Stimulated activated naive B cell treated with anti-CD40 and anti-IgM and Interleukin-4, amounts not matched to agents 10 μg/mL and 1 μg/mL and 100 μg/mL, for 72 hours (primary cell): Measurements from ENCODE around the gene NCS1.

Source experiments
- ATAC-seq, 2 donors: fragments of 150-1000 bp; cut with Tn5 transposase; replicated peaks; 2 replicates each; pipeline ENCODE4 v1.10.0; 2021; ENCODE audit warnings: moderate library complexity in 1 of 2
- DNase-seq: peaks from one replicate; pipeline ENCODE4 v3.0.0; 2021
- H3K27ac Mint-ChIP-seq: one replicate; pipeline ENCODE4 v1.8.0; 2022; ENCODE audit warnings: mild to moderate bottlenecking, mixed read lengths
- H3K27me3 Mint-ChIP-seq, 2 donors: one replicate each; pipeline ENCODE4 v1.8.0; 2022; ENCODE audit warnings: mixed read lengths in 2 of 2
- H3K36me3 Mint-ChIP-seq, 2 donors: one replicate each; pipeline ENCODE4 v1.8.0; 2022; ENCODE audit warnings: mixed read lengths in 2 of 2, mild to moderate bottlenecking in 1 of 2
- H3K4me1 Mint-ChIP-seq, 2 donors: one replicate each; pipeline ENCODE4 v1.8.0; 2022; ENCODE audit warnings: mixed read lengths in 2 of 2, mild to moderate bottlenecking in 1 of 2
- H3K4me3 Mint-ChIP-seq, 2 donors: one replicate each; pipeline ENCODE4 v1.8.0; 2022; ENCODE audit warnings: mild to moderate bottlenecking in 2 of 2, mixed read lengths in 2 of 2, moderate library complexity in 1 of 2
- H3K9me3 Mint-ChIP-seq, 2 donors: one replicate each; pipeline ENCODE4 v1.8.0; 2022; ENCODE audit warnings: mixed read lengths in 2 of 2, mild to moderate bottlenecking in 1 of 2

Gene NCS1

GRCh38 chr9:130200038-130200849 lies 28.0 kb downstream of the NCS1 start:
- DNase-seq (no peak), ATAC-seq (no peak)
- Mint-ChIP-seq H3K4me1 (no peaks in the 10 kb centered on the region), H3K4me3 (no peak overlapping the region), H3K36me3 (no peaks in the 10 kb centered on the region), H3K27ac (no peak overlapping the region), H3K27me3 (no peaks in the 10 kb centered on the region), H3K9me3 (no peaks in the 10 kb centered on the region)

- no peak for DNase-seq
- Mint-ChIP-seq H3K27me3 (no peaks in the 10 kb centered on the region), H3K4me1 (no peaks in the 10 kb centered on the region), H3K9me3 (no peaks in the 10 kb centered on the region), H3K36me3 (no peaks in the 10 kb centered on the region), H3K27ac (no peak overlapping the region), H3K4me3 (no peak overlapping the region)
- ATAC-seq, result no peak
Observed at GRCh38 chr9:130201399-130201873, 29.2 kb downstream of the NCS1 start.

DNA sequence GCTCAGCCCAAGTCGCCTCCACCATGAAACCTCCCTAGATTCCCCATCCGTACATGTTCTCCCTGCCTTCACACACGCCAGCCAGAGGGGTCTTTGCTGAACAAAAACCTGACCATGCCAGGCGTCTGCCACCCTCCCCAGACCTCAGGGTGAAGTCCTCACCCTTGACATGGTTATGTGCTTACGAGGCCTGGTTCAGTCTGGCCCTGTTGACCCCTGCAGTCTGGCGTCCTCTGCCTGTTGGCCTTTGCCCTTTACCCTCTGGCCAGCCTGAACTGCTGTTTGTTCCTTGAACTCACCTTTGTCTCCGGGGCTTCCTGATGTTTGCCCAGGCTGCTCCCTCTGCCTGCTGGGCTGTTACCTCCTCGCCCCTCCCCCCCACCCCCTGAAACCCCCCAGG lies 29.8 kb downstream of the NCS1 start:
- Mint-ChIP-seq H3K4me3 (no peak overlapping the region), H3K9me3 (no peaks in the 10 kb centered on the region), H3K27me3 (peaks cover 0 to 2% of the 10 kb centered on the region in 2 donors), H3K27ac (no peak overlapping the region), H3K36me3 (no peaks in the 10 kb centered on the region), H3K4me1 (no peaks in the 10 kb centered on the region)
- ATAC-seq, result no peak
- no peak for DNase-seq

GRCh38 chr9:130204341-130204740 lies 32.1 kb downstream of the NCS1 start:
- Mint-ChIP-seq H3K27me3 (peaks cover 7 to 22% of the 10 kb centered on the region in 2 donors), H3K27ac (no peak overlapping the region), H3K36me3 (no peaks in the 10 kb centered on the region), H3K4me1 (no peaks in the 10 kb centered on the region), H3K4me3 (no peak overlapping the region), H3K9me3 (no peaks in the 10 kb centered on the region)
- DNase-seq (no peak), ATAC-seq (no peak)

DNA sequence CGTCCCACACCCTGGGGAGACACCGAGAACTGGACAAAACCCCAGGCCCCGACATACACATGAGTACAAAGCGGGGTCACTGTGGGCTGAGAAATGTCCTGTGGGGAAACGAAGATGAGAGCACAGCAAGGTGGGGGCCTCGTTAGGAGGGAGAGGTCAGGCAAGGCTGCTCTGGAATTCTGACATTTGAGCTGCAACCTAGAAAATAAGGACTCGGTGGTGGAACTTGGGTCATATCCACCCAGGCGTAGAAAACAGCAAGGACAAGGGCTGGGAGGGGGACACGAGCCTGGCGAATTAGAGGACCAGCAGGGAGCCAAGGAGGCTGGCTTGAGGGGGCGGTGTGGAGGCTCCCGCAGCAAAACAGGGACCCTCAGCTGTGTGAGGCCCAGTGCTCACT lies 32.8 kb downstream of the NCS1 start:
- DNase-seq (no peak), ATAC-seq (no peak)
- Mint-ChIP-seq H3K36me3 (no peaks in the 10 kb centered on the region), H3K27me3 (peaks cover 10 to 28% of the 10 kb centered on the region in 2 donors), H3K27ac (peak overlapping the region; percentile 63), H3K4me1 (no peaks in the 10 kb centered on the region), H3K4me3 (no peak overlapping the region), H3K9me3 (no peaks in the 10 kb centered on the region)

- no peaks in the 10 kb centered on the region for H3K36me3 Mint-ChIP-seq
- no peaks in the 10 kb centered on the region for H3K9me3 Mint-ChIP-seq
- peaks cover 16 to 34% of the 10 kb centered on the region in 2 donors for H3K27me3 Mint-ChIP-seq
- no peak overlapping the region for H3K4me3 Mint-ChIP-seq
- no peak overlapping the region for H3K27ac Mint-ChIP-seq
- ATAC-seq, result no peak
- no peaks in the 10 kb centered on the region for H3K4me1 Mint-ChIP-seq
- no peak for DNase-seq
Observed at GRCh38 chr9:130205912-130206311, 33.7 kb downstream of the NCS1 start.

GRCh38 chr9:130206579-130206978 lies 34.4 kb downstream of the NCS1 start:
- H3K4me1 Mint-ChIP-seq, result no peaks in the 10 kb centered on the region
- H3K4me3 Mint-ChIP-seq, result no peak overlapping the region
- H3K36me3 Mint-ChIP-seq, result no peaks in the 10 kb centered on the region
- no peak overlapping the region for H3K27ac Mint-ChIP-seq
- DNase-seq (no peak), ATAC-seq (no peak)
- H3K27me3 Mint-ChIP-seq, result peaks cover 16 to 41% of the 10 kb centered on the region in 2 donors
- no peaks in the 10 kb centered on the region for H3K9me3 Mint-ChIP-seq

- Mint-ChIP-seq H3K4me1 (peaks cover 0 to 2% of the 10 kb centered on the region in 2 donors), H3K4me3 (no peak overlapping the region), H3K36me3 (no peaks in the 10 kb centered on the region), H3K27me3 (peaks cover 16 to 49% of the 10 kb centered on the region in 2 donors), H3K9me3 (no peaks in the 10 kb centered on the region), H3K27ac (no peak overlapping the region)
- no peak for DNase-seq
- no peak for ATAC-seq
Observed at GRCh38 chr9:130207241-130207992, 35.2 kb downstream of the NCS1 start.

- Mint-ChIP-seq H3K27me3 (peaks cover 16 to 51% of the 10 kb centered on the region in 2 donors), H3K4me3 (no peak overlapping the region), H3K27ac (no peak overlapping the region), H3K9me3 (no peaks in the 10 kb centered on the region), H3K36me3 (no peaks in the 10 kb centered on the region), H3K4me1 (peaks cover 0 to 2% of the 10 kb centered on the region in 2 donors)
- no peak for ATAC-seq
- DNase-seq, result no peak
Observed at GRCh38 chr9:130208600-130209347, 36.6 kb downstream of the NCS1 start.

- Mint-ChIP-seq H3K36me3 (peaks cover 0 to 3% of the 10 kb centered on the region in 2 donors), H3K9me3 (no peaks in the 10 kb centered on the region), H3K27me3 (peaks cover 16 to 51% of the 10 kb centered on the region in 2 donors), H3K4me1 (peaks cover 2 to 5% of the 10 kb centered on the region in 2 donors), H3K27ac (no peak overlapping the region), H3K4me3 (no peak overlapping the region)
- DNase-seq (no peak), ATAC-seq (no peak)
Observed at GRCh38 chr9:130209422-130209821, 37.2 kb downstream of the NCS1 start.

GRCh38 chr9:130211548-130212226 lies 39.5 kb downstream of the NCS1 start:
- H3K27ac Mint-ChIP-seq, result no peak overlapping the region
- H3K27me3 Mint-ChIP-seq, result peaks cover 16 to 66% of the 10 kb centered on the region in 2 donors
- H3K4me3 Mint-ChIP-seq, result no peak overlapping the region
- no peaks in the 10 kb centered on the region for H3K9me3 Mint-ChIP-seq
- no peak for DNase-seq
- peaks cover 0 to 3% of the 10 kb centered on the region in 2 donors for H3K36me3 Mint-ChIP-seq
- peaks cover 2 to 5% of the 10 kb centered on the region in 2 donors for H3K4me1 Mint-ChIP-seq
- ATAC-seq, result no peak

DNA sequence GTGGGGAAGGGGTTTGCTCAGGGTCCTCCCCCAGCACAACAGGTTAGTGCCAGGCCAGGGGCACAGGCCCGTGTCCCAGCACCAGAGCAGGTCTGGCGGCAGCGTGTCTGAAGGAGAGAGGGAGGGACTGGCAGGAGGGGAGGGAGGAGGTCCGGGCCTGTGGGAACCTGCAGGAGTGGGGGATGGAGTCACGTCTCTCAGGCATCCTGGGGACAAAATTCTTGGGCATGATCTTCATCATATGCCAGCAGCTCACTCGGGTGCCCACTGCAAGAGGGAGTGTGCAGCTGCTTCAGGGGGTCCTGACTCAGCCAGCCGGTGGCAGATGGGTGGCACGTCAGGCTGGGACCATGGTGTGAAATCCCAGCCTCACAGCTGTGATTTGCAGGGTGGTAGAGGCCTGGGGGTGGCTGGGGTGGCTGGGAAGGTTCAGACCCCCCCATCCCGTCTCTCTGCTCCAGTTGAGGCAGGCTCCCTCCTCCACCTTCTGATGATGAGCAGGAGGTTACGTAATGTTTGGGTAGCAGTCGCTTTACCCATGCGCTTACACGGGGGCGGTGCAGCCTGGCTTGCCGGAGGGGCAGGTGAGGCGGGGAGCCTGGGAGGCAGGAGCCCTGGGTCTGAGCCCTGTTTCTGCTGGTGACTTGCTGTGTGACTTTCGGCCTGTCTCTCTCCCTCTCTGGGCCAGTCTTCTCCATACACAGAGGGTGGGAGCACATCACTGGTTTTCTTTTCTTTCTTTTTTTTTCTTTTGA lies 40.5 kb downstream of the NCS1 start:
- H3K27ac Mint-ChIP-seq, result no peak overlapping the region
- H3K9me3 Mint-ChIP-seq, result no peaks in the 10 kb centered on the region
- H3K27me3 Mint-ChIP-seq, result peaks cover 16 to 57% of the 10 kb centered on the region in 2 donors
- H3K36me3 Mint-ChIP-seq, result peaks cover 0 to 3% of the 10 kb centered on the region in 2 donors
- peak in 1 of 2 donors; percentile 5 for ATAC-seq
- no peak overlapping the region for H3K4me3 Mint-ChIP-seq
- no peak for DNase-seq
- H3K4me1 Mint-ChIP-seq, result peaks cover 2 to 5% of the 10 kb centered on the region in 2 donors
